T1000 (cell line): ENCODE results near the gene TMEM14C.

ENCODE experiments used
- DNase-seq: peaks from one replicate; lab custom pipeline; 2025; ENCODE audit warnings: mixed read lengths; lab: John Stamatoyannopoulos, UW

Gene TMEM14C

DNA sequence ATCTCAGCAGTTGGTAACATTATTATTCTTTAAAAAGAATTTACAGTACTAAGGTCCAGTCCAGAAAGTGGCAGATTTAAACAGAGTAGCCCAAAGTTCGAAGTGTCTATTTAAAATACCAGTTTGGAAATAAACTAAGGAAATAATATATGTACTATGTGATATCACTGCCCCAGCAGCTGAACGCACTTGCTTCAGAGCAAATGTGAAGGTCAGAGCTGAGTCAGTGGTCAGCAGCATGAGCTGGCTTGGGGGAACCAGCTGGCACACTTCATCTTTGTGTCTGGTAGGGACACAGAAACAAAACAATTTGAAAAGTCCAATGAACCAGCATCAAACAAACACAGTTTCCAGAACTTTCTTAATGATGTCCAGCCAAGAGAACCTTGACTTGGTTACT, 40.1 kb downstream of the TMEM14C start:
- no peak for DNase-seq

DNA sequence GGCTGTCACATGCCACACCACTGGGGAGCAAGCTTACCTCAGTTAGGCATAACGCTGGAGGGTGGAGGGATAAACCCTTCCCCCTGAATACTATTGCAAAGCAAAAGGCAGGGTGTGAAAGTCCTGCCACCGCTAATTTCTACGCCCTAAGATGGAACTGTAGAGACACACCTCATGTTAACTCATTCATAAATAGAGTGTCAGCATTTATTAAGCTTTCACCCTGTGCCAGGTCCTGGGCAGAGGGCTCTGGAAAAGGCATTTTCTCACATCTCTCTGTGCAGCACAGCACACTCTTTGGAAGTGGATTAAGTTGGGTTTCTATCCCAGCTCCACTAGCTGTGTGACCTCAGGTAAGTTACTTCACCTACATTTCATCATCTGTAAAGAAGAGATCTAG, 46.5 kb downstream of the TMEM14C start:
- no peak for DNase-seq

DNA sequence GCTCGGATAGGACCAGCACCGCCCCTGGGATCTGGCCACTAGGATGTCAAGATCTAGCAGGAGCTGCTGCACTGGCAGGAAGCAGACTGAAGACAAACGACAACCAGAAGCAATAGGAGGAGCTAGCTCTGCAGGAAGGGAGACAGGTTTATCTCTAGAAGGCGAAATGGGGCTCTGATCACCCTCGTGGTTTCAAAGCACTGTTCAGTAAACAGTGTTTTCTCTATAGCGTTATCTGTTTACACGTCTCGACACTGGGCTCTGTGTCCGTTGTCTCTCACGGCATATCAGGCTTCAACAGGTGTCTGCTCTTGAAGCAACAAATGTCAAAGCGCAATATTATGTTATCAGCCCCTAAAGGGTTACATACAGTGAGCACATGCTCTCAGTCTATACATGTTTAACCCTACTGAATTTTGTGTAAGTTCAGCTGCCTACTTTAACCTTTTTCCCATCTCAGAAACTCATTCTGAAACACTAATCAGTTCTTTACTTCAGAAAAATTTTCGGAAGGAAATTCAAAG, 48.6 kb downstream of the TMEM14C start:
- DNase-seq: no peak

DNA sequence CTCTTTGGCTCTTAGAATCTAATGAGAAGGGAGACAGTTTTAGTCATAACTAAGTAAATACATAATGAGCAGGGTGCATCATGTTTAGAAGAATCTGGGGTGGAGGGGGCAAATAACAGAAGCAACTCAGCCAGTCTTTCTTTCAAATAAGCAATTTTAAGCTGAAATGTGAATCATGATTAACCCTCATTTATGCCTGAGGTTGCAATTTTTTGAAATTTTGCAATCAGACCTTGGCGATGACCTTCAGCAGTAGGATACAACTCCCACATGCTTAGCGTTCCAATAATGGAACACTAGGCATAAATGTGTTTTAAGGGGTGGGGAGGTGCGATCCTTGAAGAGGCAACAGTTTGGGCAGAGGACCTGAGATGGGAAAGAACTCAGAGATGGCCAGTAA, 55.4 kb downstream of the TMEM14C start:
- DNase-seq: no peak

DNA sequence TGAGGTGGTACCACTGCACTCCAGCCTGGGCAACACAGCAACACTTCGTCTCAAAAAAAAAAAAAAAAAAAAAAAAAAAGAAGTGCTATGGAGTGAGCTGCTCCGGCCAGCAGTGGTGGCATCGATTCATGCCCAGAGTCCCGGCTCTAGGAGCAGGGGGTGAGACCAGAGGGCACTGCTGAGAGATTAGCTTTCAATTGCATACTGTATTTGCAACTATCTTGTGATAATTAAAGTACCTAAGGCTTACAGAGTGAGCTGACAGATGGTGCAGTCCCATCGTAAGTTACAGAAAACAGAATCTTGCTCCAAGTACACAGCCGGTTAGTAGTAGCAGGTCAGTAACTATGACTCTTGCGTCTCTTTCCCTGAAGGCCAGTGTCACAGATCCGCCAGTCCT, 56.2 kb downstream of the TMEM14C start:
- DNase-seq: no peak
